ENCODE measurements around the gene INAFM1. TPM values are rescaled to one million over a fixed set of nuclear protein-coding genes. Genes with fewer than 3 reads are reported as not detected.
"Not testable (repeated sequence)": the region's sequence is repeated elsewhere in the genome, so short reads cannot be mapped to it uniquely, and the experiment has no call there.

INAFM1 gene
- total and polyA plus RNA-seq, 8 donors = 10.6 to 37.7 (median 15.6) TPM

DNA sequence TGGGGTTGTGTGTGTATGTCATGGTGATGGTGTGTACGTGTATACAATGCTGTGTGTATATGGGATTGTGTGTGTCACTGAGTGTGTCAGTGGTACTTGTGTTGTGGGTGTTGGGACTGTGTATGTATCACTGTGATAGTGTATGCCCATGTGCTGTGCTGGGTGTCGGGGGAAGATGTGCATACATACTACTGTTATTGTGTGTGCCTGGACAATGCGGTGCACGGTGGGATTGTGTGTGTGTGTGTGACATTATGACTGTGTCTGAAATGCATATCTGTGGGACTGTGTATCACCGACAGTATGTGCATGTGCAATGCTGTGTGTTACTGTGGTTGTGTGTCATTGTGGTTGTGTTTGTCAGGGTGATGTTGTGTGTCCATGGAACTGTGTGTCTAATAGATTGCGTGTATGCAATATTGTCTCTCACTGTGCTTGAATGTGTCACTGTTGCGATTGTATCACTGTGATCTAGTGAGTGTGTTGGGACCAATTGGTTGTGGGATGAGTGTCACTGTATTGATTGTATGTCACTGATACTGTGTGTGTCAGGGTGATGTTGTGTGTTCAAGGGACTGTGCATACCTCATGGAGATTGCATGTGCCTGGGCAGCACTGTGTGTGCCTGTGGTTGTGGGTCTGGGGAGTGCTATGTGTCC, 32.6 kb upstream of the INAFM1 start:
- no peak for ATAC-seq
- DNase-seq = no peak
- no peaks in the 10 kb centered on the region for H3K27me3 ChIP-seq
- no peak overlapping the region for H3K4me3 ChIP-seq
- peaks cover 5 to 11% (median 5%) of the 10 kb centered on the region in 3 donors for H3K4me1 ChIP-seq
- no peak for FAIRE-seq
- no peaks in the 10 kb centered on the region for H3K36me3 ChIP-seq
- H3K9me3 ChIP-seq = no peaks in the 10 kb centered on the region
- intact Hi-C loops (cut with DNase I) = loop anchor here in 1 of 3 donors (10.0 kb wide), 1 partner anchor 87 kb away; no protein-coding TSS in a partner anchor
- no peak overlapping the region for H3K27ac ChIP-seq
- 71 to 72% methylated on average over 7 of the region's 7 CpGs for WGBS, 2 donors
- TF ChIP-seq, protein P1, sequence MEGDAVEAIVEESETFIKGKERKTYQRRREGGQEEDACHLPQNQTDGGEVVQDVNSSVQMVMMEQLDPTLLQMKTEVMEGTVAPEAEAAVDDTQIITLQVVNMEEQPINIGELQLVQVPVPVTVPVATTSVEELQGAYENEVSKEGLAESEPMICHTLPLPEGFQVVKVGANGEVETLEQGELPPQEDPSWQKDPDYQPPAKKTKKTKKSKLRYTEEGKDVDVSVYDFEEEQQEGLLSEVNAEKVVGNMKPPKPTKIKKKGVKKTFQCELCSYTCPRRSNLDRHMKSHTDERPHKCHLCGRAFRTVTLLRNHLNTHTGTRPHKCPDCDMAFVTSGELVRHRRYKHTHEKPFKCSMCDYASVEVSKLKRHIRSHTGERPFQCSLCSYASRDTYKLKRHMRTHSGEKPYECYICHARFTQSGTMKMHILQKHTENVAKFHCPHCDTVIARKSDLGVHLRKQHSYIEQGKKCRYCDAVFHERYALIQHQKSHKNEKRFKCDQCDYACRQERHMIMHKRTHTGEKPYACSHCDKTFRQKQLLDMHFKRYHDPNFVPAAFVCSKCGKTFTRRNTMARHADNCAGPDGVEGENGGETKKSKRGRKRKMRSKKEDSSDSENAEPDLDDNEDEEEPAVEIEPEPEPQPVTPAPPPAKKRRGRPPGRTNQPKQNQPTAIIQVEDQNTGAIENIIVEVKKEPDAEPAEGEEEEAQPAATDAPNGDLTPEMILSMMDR (IDR thresholded peaks at IDR 0.05) = no peak

DNA sequence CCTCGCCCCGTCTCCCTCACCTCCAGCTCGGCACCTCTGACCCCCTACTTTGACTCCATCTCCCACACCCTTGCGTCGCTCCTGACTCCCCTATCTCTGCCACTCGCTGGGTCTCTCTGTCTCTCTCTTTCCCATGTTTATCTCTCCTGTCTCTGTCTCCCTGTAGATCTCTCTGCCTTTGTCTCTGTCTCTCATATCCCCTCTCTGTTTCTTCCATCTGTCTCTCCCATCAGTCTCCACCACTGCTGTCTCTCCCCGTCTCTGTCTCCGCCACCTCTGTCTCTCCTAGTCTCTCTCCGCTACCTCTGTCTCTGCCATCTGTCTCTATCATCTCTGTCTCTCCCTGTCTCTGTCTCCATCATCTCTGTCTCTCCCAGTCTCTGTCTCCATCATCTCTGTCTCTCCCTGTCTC, 31.3 kb upstream of the INAFM1 start:
- peaks cover 5 to 11% (median 8%) of the 10 kb centered on the region in 3 donors for H3K4me1 ChIP-seq
- TF ChIP-seq, protein P1 (IDR thresholded peaks at IDR 0.05) = no peak

DNA sequence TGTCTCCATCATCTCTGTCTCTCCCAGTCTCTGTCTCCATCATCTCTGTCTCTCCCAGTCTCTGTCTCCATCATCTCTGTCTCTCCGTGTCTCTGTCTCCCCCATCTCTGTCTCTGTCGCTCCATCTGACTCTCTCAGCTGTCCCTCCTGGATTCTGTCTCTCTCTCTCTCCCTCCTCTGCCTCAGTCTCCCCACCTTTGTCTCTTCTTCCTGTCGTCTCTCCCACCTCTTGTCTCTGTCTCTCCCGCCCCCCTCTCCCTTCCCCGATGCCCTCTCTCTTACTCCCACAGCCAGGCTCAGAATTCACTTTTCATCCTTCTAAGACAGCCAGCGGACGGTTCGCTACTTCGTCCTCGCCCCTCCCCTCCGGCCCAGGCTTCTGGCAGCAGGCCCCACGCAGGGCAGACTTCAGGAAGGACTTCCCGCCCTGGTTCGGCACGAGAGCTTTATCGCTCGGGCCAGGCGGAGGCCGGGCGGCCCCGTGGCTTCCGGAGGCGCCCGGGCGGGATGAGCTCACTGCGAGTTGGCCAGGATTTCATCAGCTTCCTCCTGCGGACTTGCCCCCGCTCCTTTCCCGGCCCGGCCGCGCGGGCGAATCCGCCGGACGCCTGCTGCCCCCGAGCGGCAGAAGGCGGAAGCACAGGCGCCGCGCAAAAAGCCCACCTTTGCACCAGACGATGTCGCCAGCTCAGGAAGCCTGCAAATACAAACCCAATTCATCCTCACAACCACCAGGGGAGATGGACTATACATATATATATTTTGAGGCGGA, 30.7 kb upstream of the INAFM1 start:
- intact Hi-C loops (cut with DNase I) = loop anchor here in 1 of 3 donors (10.0 kb wide), 1 partner anchor 89 kb away; no protein-coding TSS in a partner anchor
- DNase-seq = peak; percentile 80 to 94 (median 92)
- H3K27ac ChIP-seq = peak overlapping the region in 1 of 4 donors; percentile 41
- no peaks in the 10 kb centered on the region for H3K27me3 ChIP-seq
- peaks cover 5 to 11% (median 8%) of the 10 kb centered on the region in 3 donors for H3K4me1 ChIP-seq
- WGBS, 2 donors = 3 to 4% methylated on average over 39 to 46 of the region's 46 CpGs
- H3K4me3 ChIP-seq = peak overlapping the region in 2 of 4 donors; percentile 6 to 17
- H3K9me3 ChIP-seq = no peaks in the 10 kb centered on the region
- ATAC-seq = peak; percentile 74 to 88 (median 82)
- FAIRE-seq = no peak
- TF ChIP-seq, protein P1 (IDR thresholded peaks at IDR 0.05) = peak; percentile 97 to 98 (median 97)
- no peaks in the 10 kb centered on the region for H3K36me3 ChIP-seq

More for the DNA sequence above, 31.3 kb upstream of the INAFM1 start:
- Histone ChIP-seq H3K27me3 (no peaks in the 10 kb centered on the region), H3K9me3 (no peaks in the 10 kb centered on the region), H3K36me3 (no peaks in the 10 kb centered on the region), H3K27ac (no peak overlapping the region), H3K4me3 (peak overlapping the region in 1 of 4 donors; percentile 9)
- DNase-seq (no peak), ATAC-seq (no peak), FAIRE-seq (no peak)
- 21 to 31% methylated on average over 6 to 8 of the region's 9 CpGs for WGBS, 2 donors
- intact Hi-C loops (cut with DNase I) = loop anchor here in 1 of 3 donors (10.0 kb wide), 1 partner anchor 89 kb away; no protein-coding TSS in a partner anchor

DNA sequence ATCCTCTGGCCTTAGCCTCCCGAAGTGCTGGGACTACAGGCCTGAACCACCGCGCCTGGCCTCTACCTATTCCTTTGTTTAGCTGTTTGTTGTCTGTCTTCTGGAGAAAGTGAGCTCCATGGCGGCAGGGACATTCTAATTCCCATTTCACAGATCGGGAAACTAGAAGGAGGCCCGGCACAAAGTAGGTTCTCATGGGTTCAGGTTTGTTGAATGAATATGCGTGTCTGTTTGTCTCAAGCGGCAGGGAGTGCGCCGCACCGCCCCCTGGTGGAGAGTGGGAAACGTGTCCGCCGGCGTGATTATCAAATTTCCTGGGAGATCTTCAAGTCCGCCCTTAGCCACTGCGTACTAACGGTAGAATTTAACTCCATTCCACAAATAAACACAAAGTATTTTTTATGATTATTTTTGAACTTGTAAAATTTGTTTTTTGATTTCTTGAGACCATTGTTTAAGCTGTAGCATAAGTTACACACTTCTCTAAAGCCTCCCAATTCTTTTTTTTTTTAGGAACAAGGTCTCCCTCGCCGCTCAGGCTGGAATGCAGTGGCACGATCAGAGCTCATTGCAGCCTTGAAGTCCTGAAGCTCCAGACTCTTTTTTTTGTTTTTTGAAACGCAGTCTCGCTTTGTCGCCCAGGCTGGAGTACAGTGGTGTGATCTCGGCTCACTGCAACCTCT, 27.2 kb upstream of the INAFM1 start:
- peaks cover 3 to 5% (median 4%) of the 10 kb centered on the region in 3 donors for H3K4me1 ChIP-seq
- intact Hi-C loops (cut with DNase I) = loop anchor here in 2 of 3 donors (5.0 to 10.0 kb wide), 3 partner anchors 40 to 100 kb away; no protein-coding TSS in a partner anchor
- TF ChIP-seq, protein P1 (IDR thresholded peaks at IDR 0.05) = peak; percentile 80 to 89 (median 88)
- H3K27me3 ChIP-seq = no peaks in the 10 kb centered on the region
- ATAC-seq = peak in 3 of 4 donors; percentile 29 to 59 (median 54)
- H3K9me3 ChIP-seq = no peaks in the 10 kb centered on the region
- FAIRE-seq = no peak
- DNase-seq = peak; percentile 53 to 93 (median 82)
- no peaks in the 10 kb centered on the region for H3K36me3 ChIP-seq
- H3K27ac ChIP-seq = no peak overlapping the region
- 21 to 25% methylated on average over 25 of the region's 25 CpGs for WGBS, 2 donors
- no peak overlapping the region for H3K4me3 ChIP-seq

DNA sequence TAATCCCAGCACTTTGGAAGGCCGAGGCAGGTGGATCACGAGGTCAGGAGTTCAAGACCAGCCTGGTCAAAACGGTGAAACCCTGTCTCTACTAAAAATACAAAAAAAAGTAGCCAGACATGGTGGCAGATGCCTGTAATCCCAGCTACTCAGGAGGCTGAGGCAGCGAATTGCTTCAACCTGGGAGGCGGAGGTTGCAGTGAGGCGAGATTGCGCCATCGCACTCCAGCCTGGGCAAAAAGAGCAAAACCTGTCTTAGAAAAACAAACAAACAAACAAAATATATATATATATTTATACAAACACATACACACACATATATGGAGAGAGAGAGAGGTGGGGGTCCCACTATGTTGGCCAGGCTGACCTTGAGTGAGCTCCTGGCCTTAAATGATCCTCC, 21.7 kb upstream of the INAFM1 start:
- H3K9me3 ChIP-seq; H3K27ac ChIP-seq; DNase-seq; H3K4me3 ChIP-seq; ATAC-seq; H3K36me3 ChIP-seq; FAIRE-seq; H3K4me1 ChIP-seq; intact Hi-C loops (cut with DNase I); H3K27me3 ChIP-seq: not testable (repeated sequence)
- WGBS, 2 donors = 79 to 87% methylated on average over 8 of the region's 8 CpGs

All from pancreas (tissue), 10 donors.